Neural cell (in vitro differentiated cells): ENCODE data around the gene MED8. TPM values are rescaled to one million over a fixed set of nuclear protein-coding genes. Genes with fewer than 3 reads are reported as not detected.

Experiments
- H2AFZ ChIP-seq: fragments of 200-600, 300-800 bp; sonication (generic), shearing (Covaris generic); 2 replicates; pipeline ENCODE4 v1.6.0; 2014; ENCODE audit warnings: low read depth, mild to moderate bottlenecking, antibody characterized with exemption, low read length, moderate library complexity
- H3F3A ChIP-seq: fragments of 200-600 bp; shearing (Covaris generic); 2 replicates; pipeline ENCODE4 v1.6.1; 2016; ENCODE audit warnings: mild to moderate bottlenecking, moderate library complexity, mixed read lengths, antibody characterized with exemption, low read length; ENCODE audit not compliant: insufficient read depth, poor library complexity, severe bottlenecking
- H3K27ac ChIP-seq: fragments of 200-600, 300-800 bp; sonication (generic), shearing (Covaris generic); 2 replicates; pipeline ENCODE4 v1.5.1; 2014; ENCODE audit warnings: mild to moderate bottlenecking, low read length, moderate library complexity
- H3K27me3 ChIP-seq: fragments of 300-800, 200-600 bp; sonication (generic), shearing (Covaris generic); 2 replicates; pipeline ENCODE4 v1.6.0; 2014; ENCODE audit warnings: mild to moderate bottlenecking, low read depth, low read length, moderate library complexity; ENCODE audit not compliant: insufficient read depth
- H3K36me3 ChIP-seq: fragments of 300-800, 200-600 bp; sonication (generic), shearing (Covaris generic); 2 replicates; pipeline ENCODE4 v1.5.1; 2014; ENCODE audit warnings: mild to moderate bottlenecking, antibody characterized with exemption, low read length, moderate library complexity; ENCODE audit not compliant: insufficient read depth
- H3K4me2 ChIP-seq: fragments of 300-800, 200-600 bp; sonication (generic), shearing (Covaris generic); 2 replicates; pipeline ENCODE4 v1.6.0; 2014; ENCODE audit warnings: mild to moderate bottlenecking, low read length
- H3K4me3 ChIP-seq: fragments of 300-800, 200-600 bp; sonication (generic), shearing (Covaris generic); 2 replicates; pipeline ENCODE4 v1.5.1; 2014; ENCODE audit warnings: mild to moderate bottlenecking, low read length, moderate library complexity
- H3K79me2 ChIP-seq: fragments of 200-600 bp; shearing (Covaris generic); replicated peaks from 2 replicates; pipeline ENCODE4 v1.6.0; 2014; ENCODE audit warnings: mild to moderate bottlenecking, low read length, moderate library complexity; ENCODE audit not compliant: insufficient read depth
- H3K9ac ChIP-seq: fragments of 300-800, 200-600 bp; sonication (generic), shearing (Covaris generic); 2 replicates; pipeline ENCODE4 v1.6.1; 2016; ENCODE audit warnings: mild to moderate bottlenecking, low read length, mixed read lengths
- H3K9me2 ChIP-seq: fragments of 200-600 bp; shearing (Covaris generic); 2 replicates; pipeline ENCODE4 v1.6.1; 2016; ENCODE audit warnings: mild to moderate bottlenecking, low read length, mixed read lengths; ENCODE audit not compliant: insufficient read depth
- H3K9me3 ChIP-seq: fragments of 200-600, 300-800 bp; sonication (generic), shearing (Covaris generic); 2 replicates; pipeline ENCODE4 v1.6.1; 2016; ENCODE audit warnings: mild to moderate bottlenecking, mixed run types, low read length, moderate library complexity, mixed read lengths
- H4K20me1 ChIP-seq: fragments of 200-600 bp; shearing (Covaris generic); 2 replicates; pipeline ENCODE4 v1.6.1; 2016; ENCODE audit warnings: mild to moderate bottlenecking, mixed run types; ENCODE audit not compliant: insufficient read depth
- CTCF ChIP-seq: fragments of 450-650 bp; IDR thresholded peaks from 2 replicates; pipeline ENCODE4 v1.5.1; 2014; ENCODE audit warnings: antibody characterized with exemption, mild to moderate bottlenecking, moderate library complexity; ENCODE audit not compliant: poor library complexity, severe bottlenecking
- EP300 ChIP-seq: fragments of 450-650 bp; conservative IDR thresholded peaks from 2 replicates; pipeline ENCODE4 v1.6.1; 2014; ENCODE audit warnings: antibody characterized with exemption, mild to moderate bottlenecking, moderate library complexity; ENCODE audit not compliant: poor library complexity, severe bottlenecking
- EZH2 ChIP-seq: fragments of 200-600, 300-800 bp; shearing (Covaris generic), sonication (generic); IDR thresholded peaks from 2 replicates; pipeline ENCODE4 v1.6.1; 2014; ENCODE audit warnings: antibody characterized with exemption, low read length, borderline replicate concordance, mild to moderate bottlenecking; ENCODE audit not compliant: insufficient read depth, poor library complexity, severe bottlenecking
- MXI1 ChIP-seq: fragments of 450-650 bp; conservative IDR thresholded peaks from 2 replicates; pipeline ENCODE4 v1.6.1; 2014; ENCODE audit warnings: antibody characterized with exemption, mild to moderate bottlenecking; ENCODE audit not compliant: poor library complexity, severe bottlenecking
- POLR2AphosphoS5 ChIP-seq: IDR thresholded peaks from 2 replicates; pipeline ENCODE4 v1.6.1; 2012
- RAD21 ChIP-seq: fragments of 450-650 bp; conservative IDR thresholded peaks from 2 replicates; pipeline ENCODE4 v1.6.1; 2014; ENCODE audit warnings: antibody characterized with exemption, mild to moderate bottlenecking, moderate library complexity
- SMC3 ChIP-seq: fragments of 450-650 bp; conservative IDR thresholded peaks from 2 replicates; pipeline ENCODE4 v1.6.1; 2014; ENCODE audit warnings: antibody characterized with exemption, mild to moderate bottlenecking, moderate library complexity; ENCODE audit not compliant: poor library complexity
- TAF1 ChIP-seq: IDR thresholded peaks from 2 replicates; pipeline ENCODE4 v1.6.1; 2012; ENCODE audit warnings: low read depth
- polyA plus RNA-seq: library from polyadenylated mRNA; depleted of rRNA; stranded (reverse); fragments of >200 nt; gene quantifications from 2 replicates; pipeline ENCODE4 v1.2.3, GENCODE V29; 2014
- TF ChIP-seq, protein P1 (sequence below): IDR thresholded peaks from 2 replicates; pipeline ENCODE4 v1.6.1; 2012; ENCODE audit warnings: borderline replicate concordance

The MED8 gene
- polyA plus RNA-seq, 1 donor from 2014 or later = 59.2 TPM

GRCh38 chr1:43425045-43425444 is 35.4 kb upstream of the MED8 start:
- no peaks in the 10 kb centered on the region for H3K9me3 ChIP-seq
- no peaks in the 10 kb centered on the region for H3K27me3 ChIP-seq
- H3K36me3 ChIP-seq = no peaks in the 10 kb centered on the region
- no peaks in the 10 kb centered on the region for H3K79me2 ChIP-seq
- no peaks in the 10 kb centered on the region for H3K9me2 ChIP-seq
- no peak overlapping the region for H3K4me3 ChIP-seq
- H3K4me2 ChIP-seq = no peak overlapping the region
- no peaks in the 10 kb centered on the region for H3F3A ChIP-seq
- no peak for TF ChIP-seq SMC3
- no peaks in the 10 kb centered on the region for H4K20me1 ChIP-seq
- H2AFZ ChIP-seq = no peak overlapping the region
- no peak overlapping the region for H3K9ac ChIP-seq
- H3K27ac ChIP-seq = no peak overlapping the region

DNA sequence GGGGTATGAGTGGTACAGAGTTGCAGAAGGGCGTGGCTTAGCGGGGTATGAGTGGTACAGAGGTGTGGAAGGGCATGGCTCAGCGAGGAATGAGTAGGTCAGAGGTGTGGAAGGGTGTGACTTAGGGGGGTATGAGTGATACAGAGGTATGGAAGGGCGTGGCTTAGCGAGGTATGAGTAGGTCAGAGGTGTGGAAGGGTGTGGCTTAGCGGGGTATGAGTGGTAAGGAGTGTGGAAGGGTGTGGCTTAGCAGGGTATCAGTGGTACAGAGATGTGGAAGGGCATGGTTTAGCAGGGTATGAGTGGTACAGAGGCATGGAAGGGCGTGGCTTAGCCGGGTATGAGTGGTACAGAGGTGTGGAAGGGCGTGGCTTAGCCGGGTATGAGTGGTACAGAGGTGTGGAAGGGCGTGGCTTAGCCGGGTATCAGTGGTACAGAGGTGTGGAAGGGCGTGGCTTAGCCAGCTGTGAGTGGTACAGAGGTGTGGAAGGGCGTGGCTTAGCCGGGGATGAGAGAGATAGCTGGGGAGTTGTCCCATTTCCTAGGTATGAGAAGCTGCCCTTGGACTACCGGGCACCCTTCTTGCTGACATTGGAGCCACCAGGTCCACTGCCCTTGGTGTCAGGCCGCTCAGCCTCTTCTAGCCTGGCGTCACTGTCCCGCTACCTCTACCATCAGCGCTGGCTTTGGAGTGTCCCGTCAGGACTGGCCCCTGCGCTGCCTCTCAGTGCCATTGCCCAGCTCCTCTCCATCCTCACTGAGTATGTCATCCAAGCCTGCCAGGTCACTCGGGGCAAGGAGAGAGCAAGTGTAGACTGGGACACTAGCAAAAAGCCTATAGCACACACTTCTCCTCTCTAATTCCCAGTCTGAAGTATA is 34.3 kb upstream of the MED8 start:
- H3K4me2 ChIP-seq = no peak overlapping the region
- TF ChIP-seq CTCF (no peak), SMC3 (no peak), EZH2 (no peak), POLR2AphosphoS5 (no peak), MXI1 (no peak), EP300 (no peak), RAD21 (no peak), TAF1 (no peak)
- TF ChIP-seq, protein P1, sequence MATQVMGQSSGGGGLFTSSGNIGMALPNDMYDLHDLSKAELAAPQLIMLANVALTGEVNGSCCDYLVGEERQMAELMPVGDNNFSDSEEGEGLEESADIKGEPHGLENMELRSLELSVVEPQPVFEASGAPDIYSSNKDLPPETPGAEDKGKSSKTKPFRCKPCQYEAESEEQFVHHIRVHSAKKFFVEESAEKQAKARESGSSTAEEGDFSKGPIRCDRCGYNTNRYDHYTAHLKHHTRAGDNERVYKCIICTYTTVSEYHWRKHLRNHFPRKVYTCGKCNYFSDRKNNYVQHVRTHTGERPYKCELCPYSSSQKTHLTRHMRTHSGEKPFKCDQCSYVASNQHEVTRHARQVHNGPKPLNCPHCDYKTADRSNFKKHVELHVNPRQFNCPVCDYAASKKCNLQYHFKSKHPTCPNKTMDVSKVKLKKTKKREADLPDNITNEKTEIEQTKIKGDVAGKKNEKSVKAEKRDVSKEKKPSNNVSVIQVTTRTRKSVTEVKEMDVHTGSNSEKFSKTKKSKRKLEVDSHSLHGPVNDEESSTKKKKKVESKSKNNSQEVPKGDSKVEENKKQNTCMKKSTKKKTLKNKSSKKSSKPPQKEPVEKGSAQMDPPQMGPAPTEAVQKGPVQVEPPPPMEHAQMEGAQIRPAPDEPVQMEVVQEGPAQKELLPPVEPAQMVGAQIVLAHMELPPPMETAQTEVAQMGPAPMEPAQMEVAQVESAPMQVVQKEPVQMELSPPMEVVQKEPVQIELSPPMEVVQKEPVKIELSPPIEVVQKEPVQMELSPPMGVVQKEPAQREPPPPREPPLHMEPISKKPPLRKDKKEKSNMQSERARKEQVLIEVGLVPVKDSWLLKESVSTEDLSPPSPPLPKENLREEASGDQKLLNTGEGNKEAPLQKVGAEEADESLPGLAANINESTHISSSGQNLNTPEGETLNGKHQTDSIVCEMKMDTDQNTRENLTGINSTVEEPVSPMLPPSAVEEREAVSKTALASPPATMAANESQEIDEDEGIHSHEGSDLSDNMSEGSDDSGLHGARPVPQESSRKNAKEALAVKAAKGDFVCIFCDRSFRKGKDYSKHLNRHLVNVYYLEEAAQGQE = no peak
- H3K9ac ChIP-seq = no peak overlapping the region
- H2AFZ ChIP-seq = no peak overlapping the region
- no peak overlapping the region for H3K4me3 ChIP-seq
- H3K9me2 ChIP-seq = no peaks in the 10 kb centered on the region
- H3K79me2 ChIP-seq = no peaks in the 10 kb centered on the region
- no peak overlapping the region for H3K27ac ChIP-seq
- H3K27me3 ChIP-seq = no peaks in the 10 kb centered on the region
- H4K20me1 ChIP-seq = no peaks in the 10 kb centered on the region
- no peaks in the 10 kb centered on the region for H3K36me3 ChIP-seq
- no peaks in the 10 kb centered on the region for H3F3A ChIP-seq
- no peaks in the 10 kb centered on the region for H3K9me3 ChIP-seq
